T-helper 2 cell treated with Interferon-gamma antibody and Interleukin-4, amounts not matched to agents 5 μg/mL and 100 μg/mL, for 36 hours (primary cell): ENCODE results near the gene CD247.

Source experiments
- DNase-seq: peaks from one replicate; pipeline ENCODE4 v3.0.0; 2021; ENCODE audit warnings: low spot score
- H3K27ac Mint-ChIP-seq: one replicate; pipeline ENCODE4 v1.8.0; 2021; ENCODE audit warnings: mild to moderate bottlenecking, mixed read lengths
- H3K27me3 Mint-ChIP-seq: one replicate; pipeline ENCODE4 v1.8.0; 2021; ENCODE audit warnings: low read depth, mixed read lengths
- H3K36me3 Mint-ChIP-seq: one replicate; pipeline ENCODE4 v1.8.0; 2021; ENCODE audit warnings: low read depth, mixed read lengths
- H3K4me1 Mint-ChIP-seq: one replicate; pipeline ENCODE4 v1.8.0; 2021; ENCODE audit warnings: low read depth, mixed read lengths
- H3K4me3 Mint-ChIP-seq: one replicate; pipeline ENCODE4 v1.8.0; 2022; ENCODE audit warnings: mild to moderate bottlenecking, moderate library complexity, mixed read lengths
- H3K9me3 Mint-ChIP-seq: one replicate; pipeline ENCODE4 v1.8.0; 2021; ENCODE audit warnings: mixed read lengths

CD247 gene

DNA sequence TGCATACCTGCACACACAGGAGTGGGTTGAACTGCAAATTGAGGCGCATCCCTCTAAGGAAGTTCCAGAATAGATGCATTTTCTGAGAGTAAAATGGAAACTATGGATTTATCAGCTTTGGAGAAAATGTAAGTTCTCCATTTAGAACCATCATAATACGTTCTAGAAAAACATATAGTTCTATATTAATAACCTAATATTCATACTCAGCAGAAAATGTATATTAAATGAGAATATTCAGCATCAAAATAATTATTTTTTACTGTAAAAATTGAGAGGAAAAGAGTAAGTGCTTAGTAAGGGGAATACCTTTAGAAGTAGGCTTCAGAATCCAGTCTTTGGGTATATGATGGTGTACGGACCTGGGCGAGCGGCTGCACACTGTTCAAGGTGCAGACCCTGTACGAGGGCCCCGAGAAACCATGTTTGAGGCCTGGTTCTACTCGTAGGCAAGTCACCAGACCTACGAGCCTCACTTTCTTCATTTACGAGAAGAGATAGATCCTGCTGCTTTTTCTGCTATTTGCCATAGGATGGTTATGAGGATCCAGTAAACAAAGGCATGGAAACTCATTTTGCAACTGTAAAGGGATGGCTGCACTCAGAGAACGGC lies 6.8 kb downstream of the CD247 start:
- no peak for DNase-seq
- Mint-ChIP-seq H3K9me3 (no peaks in the 10 kb centered on the region), H3K27me3 (no peaks in the 10 kb centered on the region), H3K27ac (no peak overlapping the region), H3K36me3 (peaks cover 83% of the 10 kb centered on the region), H3K4me3 (peak overlapping the region; percentile 84), H3K4me1 (peaks cover 62% of the 10 kb centered on the region)

DNA sequence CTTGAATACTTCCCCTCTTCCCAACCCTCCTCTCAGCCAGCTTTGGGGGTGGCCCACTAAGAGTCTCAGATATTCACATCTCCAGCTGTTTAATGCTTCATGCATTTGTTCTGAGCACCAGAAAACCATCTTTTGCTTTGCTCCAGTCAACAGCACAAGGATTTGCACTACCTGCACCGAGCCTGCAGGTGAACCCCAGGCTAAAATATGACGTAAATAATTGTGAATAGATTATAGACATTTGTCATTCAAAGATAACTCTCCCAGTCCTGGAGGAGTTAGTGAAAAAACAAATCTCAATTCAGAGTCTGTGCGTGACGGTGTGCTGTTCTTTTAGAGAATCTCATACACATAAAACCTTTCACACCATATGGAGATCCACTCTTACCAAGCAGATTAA lies 7.4 kb downstream of the CD247 start:
- Mint-ChIP-seq H3K4me3 (peak overlapping the region; percentile 50), H3K9me3 (no peaks in the 10 kb centered on the region), H3K4me1 (peaks cover 59% of the 10 kb centered on the region), H3K27me3 (no peaks in the 10 kb centered on the region), H3K27ac (no peak overlapping the region), H3K36me3 (peaks cover 80% of the 10 kb centered on the region)
- no peak for DNase-seq

DNA sequence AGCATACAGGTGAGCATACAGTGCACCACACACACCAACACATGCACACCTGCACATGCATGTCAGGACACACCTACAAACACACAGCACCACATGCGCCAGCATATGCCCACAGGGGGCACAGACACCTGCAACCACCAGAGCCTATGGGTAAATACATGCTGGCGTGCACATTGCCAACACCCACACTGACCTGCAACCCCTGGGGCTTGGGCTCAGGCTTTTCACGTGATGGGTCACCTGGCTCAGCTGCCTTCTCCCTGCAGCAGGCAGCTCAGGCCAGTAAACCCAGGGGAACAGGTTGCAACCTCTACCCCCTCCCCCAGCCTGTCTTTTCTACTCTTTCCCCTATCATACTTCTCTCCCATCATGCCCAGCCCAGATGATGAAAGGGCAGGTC lies 8.1 kb downstream of the CD247 start:
- H3K36me3 Mint-ChIP-seq, result peaks cover 76% of the 10 kb centered on the region
- no peaks in the 10 kb centered on the region for H3K27me3 Mint-ChIP-seq
- DNase-seq, result no peak
- no peaks in the 10 kb centered on the region for H3K9me3 Mint-ChIP-seq
- H3K4me1 Mint-ChIP-seq, result peaks cover 57% of the 10 kb centered on the region
- H3K4me3 Mint-ChIP-seq, result peak overlapping the region; percentile 50
- no peak overlapping the region for H3K27ac Mint-ChIP-seq

DNA sequence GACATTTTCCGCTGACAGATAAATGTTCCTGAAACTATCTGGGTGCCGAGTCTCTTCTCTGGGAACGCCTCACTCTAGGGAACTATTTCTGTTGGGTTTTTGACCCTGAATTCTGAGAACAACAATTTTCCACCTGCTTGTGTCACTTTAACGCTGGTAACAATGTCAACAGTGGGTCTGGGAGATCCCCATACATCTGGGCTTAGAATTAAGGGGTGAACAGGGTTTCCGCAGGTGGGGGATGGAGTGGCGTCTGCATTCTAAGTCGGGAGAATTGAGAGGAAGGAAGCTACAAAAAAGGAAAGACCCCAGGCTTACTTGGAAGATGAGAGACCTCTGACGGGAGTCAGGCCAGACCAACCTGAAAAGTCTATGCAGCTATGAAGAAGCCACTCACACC lies 8.7 kb downstream of the CD247 start:
- H3K4me3 Mint-ChIP-seq, result peak overlapping the region; percentile 11
- H3K27me3 Mint-ChIP-seq, result no peaks in the 10 kb centered on the region
- DNase-seq, result no peak
- no peaks in the 10 kb centered on the region for H3K9me3 Mint-ChIP-seq
- H3K27ac Mint-ChIP-seq, result no peak overlapping the region
- H3K36me3 Mint-ChIP-seq, result peaks cover 75% of the 10 kb centered on the region
- H3K4me1 Mint-ChIP-seq, result peaks cover 58% of the 10 kb centered on the region

DNA sequence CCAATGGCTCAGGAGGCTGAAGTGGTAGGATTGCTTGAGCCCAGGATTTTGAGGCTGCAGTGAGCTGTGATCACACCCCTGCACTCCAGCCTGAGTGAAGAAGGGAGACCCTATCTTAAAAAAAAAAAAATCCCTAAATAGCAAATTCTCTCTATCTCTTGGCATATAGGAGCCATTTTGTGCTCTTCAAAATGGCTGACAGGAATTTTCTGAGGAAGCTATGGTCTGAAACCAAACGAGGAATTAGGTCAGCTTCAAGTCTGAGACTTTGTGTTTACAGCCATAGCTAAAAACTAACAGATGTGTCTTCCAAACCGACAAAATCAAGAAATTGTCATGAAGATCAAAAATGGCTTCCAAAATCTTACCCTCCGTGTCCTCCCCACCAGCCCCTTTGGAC lies 10.6 kb downstream of the CD247 start:
- H3K9me3 Mint-ChIP-seq, result no peaks in the 10 kb centered on the region
- H3K4me1 Mint-ChIP-seq, result peaks cover 59% of the 10 kb centered on the region
- no peak overlapping the region for H3K4me3 Mint-ChIP-seq
- no peaks in the 10 kb centered on the region for H3K27me3 Mint-ChIP-seq
- DNase-seq, result no peak
- H3K27ac Mint-ChIP-seq, result no peak overlapping the region
- peaks cover 76% of the 10 kb centered on the region for H3K36me3 Mint-ChIP-seq

- no peak overlapping the region for H3K27ac Mint-ChIP-seq
- no peaks in the 10 kb centered on the region for H3K9me3 Mint-ChIP-seq
- no peak for DNase-seq
- peaks cover 58% of the 10 kb centered on the region for H3K4me1 Mint-ChIP-seq
- no peak overlapping the region for H3K4me3 Mint-ChIP-seq
- H3K36me3 Mint-ChIP-seq, result peaks cover 72% of the 10 kb centered on the region
- no peaks in the 10 kb centered on the region for H3K27me3 Mint-ChIP-seq
Measured at GRCh38 chr1:167504467-167504827, 13.9 kb downstream of the CD247 start.

- DNase-seq, result no peak
- no peaks in the 10 kb centered on the region for H3K27me3 Mint-ChIP-seq
- H3K4me3 Mint-ChIP-seq, result peak overlapping the region; percentile 45
- H3K36me3 Mint-ChIP-seq, result peaks cover 75% of the 10 kb centered on the region
- no peak overlapping the region for H3K27ac Mint-ChIP-seq
- H3K9me3 Mint-ChIP-seq, result no peaks in the 10 kb centered on the region
- H3K4me1 Mint-ChIP-seq, result peaks cover 59% of the 10 kb centered on the region
Measured at GRCh38 chr1:167503626-167504466, 14.5 kb downstream of the CD247 start.

GRCh38 chr1:167502719-167503462 lies 15.4 kb downstream of the CD247 start:
- DNase-seq, result no peak
- peak overlapping the region; percentile 72 for H3K4me3 Mint-ChIP-seq
- no peaks in the 10 kb centered on the region for H3K9me3 Mint-ChIP-seq
- peaks cover 77% of the 10 kb centered on the region for H3K36me3 Mint-ChIP-seq
- no peaks in the 10 kb centered on the region for H3K27me3 Mint-ChIP-seq
- H3K4me1 Mint-ChIP-seq, result peaks cover 67% of the 10 kb centered on the region
- no peak overlapping the region for H3K27ac Mint-ChIP-seq

- Mint-ChIP-seq H3K9me3 (no peaks in the 10 kb centered on the region), H3K27me3 (no peaks in the 10 kb centered on the region), H3K4me1 (peaks cover 73% of the 10 kb centered on the region), H3K36me3 (peaks cover 76% of the 10 kb centered on the region), H3K27ac (peak overlapping the region; percentile 73), H3K4me3 (peak overlapping the region; percentile 72)
- DNase-seq, result no peak
Measured at GRCh38 chr1:167502192-167502551, 16.2 kb downstream of the CD247 start.

GRCh38 chr1:167501515-167502191 lies 16.7 kb downstream of the CD247 start:
- Mint-ChIP-seq H3K9me3 (no peaks in the 10 kb centered on the region), H3K27me3 (no peaks in the 10 kb centered on the region), H3K36me3 (peaks cover 78% of the 10 kb centered on the region), H3K4me1 (peaks cover 75% of the 10 kb centered on the region), H3K27ac (peak overlapping the region; percentile 73), H3K4me3 (peak overlapping the region; percentile 72)
- DNase-seq, result peak; percentile 76

DNA sequence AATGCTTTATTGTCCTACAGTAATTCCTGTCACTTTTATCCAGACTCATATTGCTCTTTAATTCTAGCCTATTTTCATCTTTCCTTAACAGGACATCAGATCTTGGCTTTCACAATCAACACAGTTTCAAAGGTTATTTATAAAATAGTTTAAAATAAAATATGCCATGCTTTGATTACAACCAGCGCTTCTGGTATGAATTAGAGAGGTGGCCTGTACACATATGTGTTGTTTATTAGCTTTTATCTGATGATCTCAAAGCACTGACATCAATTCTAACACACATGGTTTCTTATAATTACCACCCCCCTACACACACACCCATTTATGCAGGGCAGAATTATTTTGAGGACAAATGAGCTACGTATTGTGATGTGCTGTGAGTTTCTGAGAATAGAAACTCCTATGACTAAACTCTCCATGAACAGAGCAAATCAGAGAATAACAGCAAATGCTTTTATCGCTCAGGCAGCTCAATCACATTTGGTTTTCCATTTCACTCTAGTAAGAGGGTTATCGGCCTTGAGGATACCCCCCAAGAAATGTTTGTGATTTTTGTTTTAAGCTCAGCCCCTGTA lies 18.0 kb downstream of the CD247 start:
- Mint-ChIP-seq H3K9me3 (no peaks in the 10 kb centered on the region), H3K4me3 (peak overlapping the region; percentile 71), H3K27ac (peak overlapping the region; percentile 86), H3K36me3 (peaks cover 86% of the 10 kb centered on the region), H3K27me3 (no peaks in the 10 kb centered on the region), H3K4me1 (peaks cover 75% of the 10 kb centered on the region)
- DNase-seq, result peak; percentile 36

DNA sequence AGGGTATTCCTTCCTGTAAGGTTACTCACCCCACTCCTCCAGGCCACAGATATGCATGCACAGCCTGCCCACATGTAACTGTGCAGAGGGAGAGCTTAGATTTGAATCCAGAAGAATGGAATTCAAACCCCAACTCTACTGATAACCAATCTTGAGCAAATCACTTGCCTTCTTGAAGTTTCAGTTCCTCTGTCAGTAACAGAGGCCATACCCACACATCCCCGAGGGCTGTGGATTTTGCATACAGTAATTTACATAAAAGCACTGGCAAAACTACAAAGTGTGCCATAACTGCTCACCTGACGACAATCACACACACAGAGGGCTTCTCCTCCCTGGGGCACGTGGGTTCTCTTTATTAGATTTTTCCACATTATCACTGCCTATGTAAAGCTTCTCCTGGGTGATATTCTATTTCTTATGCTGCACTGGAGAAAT lies 18.6 kb downstream of the CD247 start:
- no peaks in the 10 kb centered on the region for H3K9me3 Mint-ChIP-seq
- H3K27ac Mint-ChIP-seq, result peak overlapping the region; percentile 86
- peaks cover 71% of the 10 kb centered on the region for H3K4me1 Mint-ChIP-seq
- peaks cover 84% of the 10 kb centered on the region for H3K36me3 Mint-ChIP-seq
- no peaks in the 10 kb centered on the region for H3K27me3 Mint-ChIP-seq
- H3K4me3 Mint-ChIP-seq, result peak overlapping the region; percentile 71
- peak; percentile 67 for DNase-seq

DNA sequence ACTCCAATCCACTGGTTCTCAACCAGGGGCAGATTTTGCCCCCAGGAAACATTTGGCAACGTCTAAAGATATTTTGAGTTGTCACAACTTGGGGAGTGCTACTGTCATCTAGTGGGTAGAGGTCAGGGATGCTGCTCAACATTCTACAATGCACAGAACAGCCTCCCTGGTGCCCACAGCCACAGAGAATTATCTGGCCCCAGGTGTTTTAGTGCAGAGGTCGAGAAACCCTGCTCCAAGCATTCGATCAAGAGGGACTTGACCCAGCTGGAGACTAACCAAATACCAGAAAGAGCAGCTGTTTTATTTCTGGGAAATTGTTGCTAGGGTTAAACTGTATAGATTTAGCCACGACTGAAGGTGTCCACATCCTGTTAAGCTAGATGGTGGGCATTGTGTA lies 19.2 kb downstream of the CD247 start:
- H3K4me1 Mint-ChIP-seq, result peaks cover 67% of the 10 kb centered on the region
- H3K27me3 Mint-ChIP-seq, result no peaks in the 10 kb centered on the region
- H3K4me3 Mint-ChIP-seq, result peak overlapping the region; percentile 71
- peak overlapping the region; percentile 86 for H3K27ac Mint-ChIP-seq
- DNase-seq, result no peak
- peaks cover 84% of the 10 kb centered on the region for H3K36me3 Mint-ChIP-seq
- no peaks in the 10 kb centered on the region for H3K9me3 Mint-ChIP-seq
